TTC549 (cell line): ENCODE data around the gene THBS4.
"Not testable (repeated sequence)": the region's sequence is repeated elsewhere in the genome, so short reads cannot be mapped to it uniquely, and the experiment has no call there.

Experiments
- FAIRE-seq: peaks from 2 replicates; lab custom pipeline; 2012; peaks lifted over from hg19 to GRCh38; lab: Jason Lieb, UNC

The THBS4 gene

DNA sequence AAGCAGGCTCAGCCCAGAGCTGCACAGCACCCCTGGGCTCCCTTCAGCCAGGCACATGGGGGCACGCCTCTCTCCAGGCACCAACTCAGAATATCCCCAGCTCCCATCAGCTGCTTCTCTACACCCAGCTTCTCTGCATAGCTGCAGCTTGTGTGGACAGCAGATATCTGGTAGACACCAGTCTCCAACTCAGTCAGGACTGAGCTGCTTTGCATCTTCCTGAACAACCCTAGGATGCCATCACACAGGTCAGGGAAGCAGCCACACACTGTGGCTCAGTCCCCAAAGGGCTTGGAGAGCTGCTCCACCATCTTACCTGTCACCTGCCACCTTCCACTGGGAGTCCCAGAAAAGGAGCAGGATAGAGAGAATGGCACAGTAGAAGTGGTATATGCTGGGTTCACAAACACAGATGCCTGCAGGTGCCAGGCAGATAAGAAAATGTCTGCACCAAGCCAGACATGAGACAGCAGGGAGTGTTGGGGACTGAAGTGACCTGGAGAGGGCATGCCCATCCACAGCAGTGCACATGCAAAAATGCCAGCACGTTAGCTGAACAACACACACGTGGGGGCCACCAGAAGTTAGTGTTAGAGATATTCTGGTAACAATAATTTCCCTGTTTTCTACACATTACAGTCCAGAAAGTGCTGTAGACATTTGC, 42.0 kb downstream of the THBS4 start:
- no peak for FAIRE-seq

- FAIRE-seq, result no peak
Measured at GRCh38 chr5:80078921-80079320, 43.8 kb downstream of the THBS4 start.

DNA sequence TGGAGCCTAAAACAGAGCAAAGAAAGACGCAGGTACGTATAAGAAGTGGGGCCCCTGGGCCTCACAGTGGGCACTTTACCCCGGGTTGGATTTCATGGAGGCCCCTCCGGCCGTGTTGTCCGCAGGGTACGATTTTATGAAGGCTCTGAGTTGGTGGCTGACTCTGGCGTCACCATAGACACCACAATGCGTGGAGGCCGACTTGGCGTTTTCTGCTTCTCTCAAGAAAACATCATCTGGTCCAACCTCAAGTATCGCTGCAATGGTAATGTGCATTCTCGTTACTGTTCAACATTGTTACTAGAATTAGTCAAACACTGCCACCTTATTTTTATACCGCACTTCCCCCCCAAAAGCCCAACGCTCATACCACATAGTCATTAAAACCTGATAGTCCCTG, 47.1 kb downstream of the THBS4 start:
- no peak for FAIRE-seq

DNA sequence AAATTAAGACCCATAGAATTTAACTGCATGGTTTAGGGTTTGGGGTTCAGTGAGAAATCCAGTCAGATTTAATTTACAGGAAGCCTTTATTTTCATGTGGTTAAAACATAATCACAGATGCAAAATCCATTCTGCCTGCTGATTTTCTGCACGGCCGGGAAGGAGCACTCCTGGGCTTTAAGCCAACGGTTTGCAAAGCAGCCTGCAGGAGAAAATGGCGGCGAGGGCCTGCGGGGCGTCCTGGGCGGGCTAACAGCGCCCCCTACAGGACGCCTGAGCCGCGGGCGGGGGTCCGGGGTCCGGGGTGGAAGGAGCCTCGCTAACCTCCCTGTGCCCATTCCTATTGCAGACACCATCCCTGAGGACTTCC, 47.6 kb downstream of the THBS4 start:
- no peak for FAIRE-seq

GRCh38 chr5:80083101-80083890, 48.1 kb downstream of the THBS4 start:
- FAIRE-seq, result peak; percentile 91

DNA sequence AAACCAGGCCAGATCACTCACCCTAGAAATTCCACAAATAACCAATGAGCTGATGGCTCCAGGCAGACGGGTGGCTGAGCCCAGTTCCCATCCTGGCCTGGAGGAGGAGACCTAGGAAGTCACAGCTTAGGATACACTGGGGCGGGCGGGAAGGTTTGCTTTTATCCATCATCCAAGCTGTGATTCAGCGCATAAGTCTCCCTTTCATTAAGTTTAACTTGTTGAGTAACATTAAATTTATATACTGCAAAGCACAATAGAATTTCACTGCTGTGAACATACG, 55.7 kb downstream of the THBS4 start:
- no peak for FAIRE-seq

DNA sequence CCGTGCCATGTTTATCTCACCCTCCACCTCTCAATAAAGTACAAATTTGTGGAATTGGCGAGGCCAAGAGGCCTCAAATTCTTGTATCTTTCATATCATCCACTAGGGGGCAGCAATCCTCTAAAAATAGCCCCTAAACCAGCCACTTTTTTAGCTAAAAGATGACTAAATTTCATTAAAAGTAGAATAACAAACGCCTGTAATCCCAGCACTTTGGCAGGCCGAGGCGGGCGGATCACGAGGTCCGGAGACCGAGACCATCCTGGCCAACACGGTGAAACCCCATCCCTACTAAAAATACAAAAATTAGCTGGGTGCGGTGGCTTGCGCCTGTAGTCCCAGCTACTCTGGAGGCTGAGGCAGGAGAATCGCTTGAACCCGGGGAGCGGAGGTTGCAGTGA, 56.6 kb downstream of the THBS4 start:
- FAIRE-seq, result peak; percentile 55

DNA sequence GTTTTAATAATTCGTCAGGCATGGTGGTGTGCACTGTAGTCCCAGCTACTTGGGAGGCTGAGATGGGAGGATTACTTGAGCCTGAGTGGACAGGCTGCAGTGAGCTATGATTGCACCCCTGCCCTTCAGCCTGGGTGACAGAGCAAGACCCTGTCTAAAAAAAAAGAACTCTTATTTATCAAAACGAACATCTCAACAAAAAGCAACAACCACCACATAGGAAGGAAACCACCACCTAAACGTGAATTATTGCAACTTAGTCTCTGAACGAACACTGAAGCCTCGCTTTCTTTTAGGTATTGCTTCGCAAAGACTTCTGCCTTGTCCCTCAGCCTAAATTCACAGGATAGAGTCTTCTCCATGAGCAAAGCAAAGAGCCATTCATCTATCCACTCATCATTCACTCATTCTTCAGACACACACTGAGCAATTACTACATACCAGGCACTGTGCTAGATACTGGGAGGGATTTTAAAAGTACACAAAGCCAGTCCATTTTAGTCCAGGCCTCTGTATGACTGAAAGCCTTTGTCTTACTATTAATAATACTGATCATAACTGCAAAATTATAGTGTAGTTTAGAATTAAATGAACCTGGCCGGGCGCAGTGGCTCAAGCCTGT, 57.4 kb downstream of the THBS4 start:
- no peak for FAIRE-seq

GRCh38 chr5:80093796-80094195, 58.6 kb downstream of the THBS4 start:
- no peak for FAIRE-seq

GRCh38 chr5:80094236-80094738, 59.1 kb downstream of the THBS4 start:
- FAIRE-seq, result no peak

- FAIRE-seq, result no peak
Measured at GRCh38 chr5:80097451-80097850, 62.3 kb downstream of the THBS4 start.

DNA sequence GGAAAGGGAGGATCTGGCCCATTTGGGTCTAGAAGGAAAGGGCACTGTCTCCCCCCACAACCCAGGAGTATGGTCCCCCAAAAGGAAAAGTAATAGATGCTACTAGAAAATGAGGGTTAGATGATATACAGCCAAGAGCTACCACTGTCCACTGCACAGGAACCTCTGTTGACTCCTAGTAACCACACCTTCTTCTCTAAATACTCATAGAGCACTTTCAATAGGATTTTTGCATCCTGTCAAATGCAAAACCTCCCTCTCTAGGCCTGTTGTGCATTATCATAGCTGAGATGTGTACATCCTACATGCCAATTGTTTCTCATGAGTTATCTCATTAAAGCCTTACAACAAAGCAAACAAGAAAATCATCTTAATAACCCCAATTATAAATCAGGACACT, 66.8 kb downstream of the THBS4 start:
- FAIRE-seq, result no peak

DNA sequence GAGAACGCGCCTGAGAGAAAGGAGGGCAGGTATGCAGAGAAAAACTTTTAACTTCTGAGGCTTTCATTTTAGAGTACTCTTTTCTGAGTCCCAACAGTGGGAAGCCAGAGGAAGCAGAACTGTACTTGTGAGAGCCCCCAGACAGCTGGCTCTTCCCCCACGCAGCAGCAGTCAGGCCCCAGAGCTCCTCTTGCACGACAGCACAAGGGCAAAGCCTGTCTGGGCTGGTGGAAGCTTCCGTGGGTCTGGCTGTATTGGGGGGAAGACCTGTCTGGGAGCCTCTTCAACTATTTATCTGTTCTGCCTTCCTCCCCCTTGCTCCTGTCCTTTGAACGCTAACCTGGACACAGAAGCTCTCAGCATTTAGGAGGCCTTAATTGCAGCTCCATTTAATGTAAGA, 68.2 kb downstream of the THBS4 start:
- no peak for FAIRE-seq

GRCh38 chr5:80105698-80106439, 70.7 kb downstream of the THBS4 start:
- FAIRE-seq, result no peak

- no peak for FAIRE-seq
Measured at GRCh38 chr5:80106916-80107315, 71.8 kb downstream of the THBS4 start.

DNA sequence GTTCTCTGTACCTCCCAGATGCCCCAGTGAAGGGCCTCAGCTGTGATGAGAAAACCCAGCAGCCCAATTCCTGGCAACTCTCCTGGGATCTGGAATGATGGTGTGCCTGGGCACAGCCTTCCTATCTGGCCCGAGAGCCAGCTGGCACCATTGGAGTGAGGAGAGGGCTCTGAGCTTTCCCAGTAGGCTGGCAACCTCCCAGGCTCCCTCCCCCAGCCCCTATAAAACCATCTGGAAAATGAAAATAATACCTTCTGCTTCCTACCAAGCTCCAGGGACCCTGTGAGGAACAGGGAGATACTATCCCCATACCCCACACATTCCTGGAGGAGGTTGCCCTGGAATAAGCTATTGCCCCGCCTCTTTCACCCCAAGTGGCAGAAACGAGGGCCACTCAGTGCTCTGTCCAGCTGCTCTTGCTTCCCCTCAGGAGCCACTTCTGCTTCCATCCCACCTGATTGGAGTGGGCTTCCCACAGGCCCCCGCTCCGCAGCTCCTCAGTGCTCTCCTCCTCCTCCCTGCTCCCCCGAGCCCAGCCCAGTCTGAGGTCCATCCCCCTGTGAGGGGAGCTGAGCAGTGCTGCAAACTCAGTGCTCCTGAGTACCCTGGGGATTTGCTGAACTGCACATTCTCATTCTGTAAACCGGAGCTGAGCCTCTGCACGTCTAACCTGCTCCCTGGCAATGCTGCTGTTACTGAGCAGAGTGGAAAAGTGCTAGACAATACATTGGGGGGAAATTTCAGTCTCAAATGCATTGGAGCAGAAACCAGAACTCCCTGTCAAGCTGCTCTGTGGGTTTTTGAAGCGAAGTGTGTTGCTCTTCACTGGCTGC, 74.7 kb downstream of the THBS4 start:
- no peak for FAIRE-seq

- FAIRE-seq, result not testable (repeated sequence)
Measured at GRCh38 chr5:80111376-80111990, 76.3 kb downstream of the THBS4 start.

- no peak for FAIRE-seq
Measured at GRCh38 chr5:80114860-80115259, 79.7 kb downstream of the THBS4 start.

DNA sequence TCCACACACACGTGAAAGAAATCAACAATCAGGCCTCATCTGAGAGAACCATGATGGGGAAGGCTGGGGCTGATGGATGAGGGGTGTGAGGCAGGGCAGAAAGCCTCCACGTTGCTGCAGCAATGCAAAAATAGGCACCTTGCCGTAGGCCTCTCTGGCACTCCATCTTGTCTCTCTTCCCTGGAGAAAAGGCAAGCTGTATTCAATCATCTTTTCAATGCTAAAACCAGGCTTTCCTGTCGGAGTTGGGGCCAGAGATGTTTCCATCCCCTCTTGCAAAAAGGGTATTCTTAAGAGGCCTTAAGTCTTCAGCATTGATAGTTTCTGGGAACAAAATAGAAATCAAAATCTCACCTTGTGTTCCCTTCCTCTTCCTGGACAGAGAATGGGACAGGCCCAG, 80.9 kb downstream of the THBS4 start:
- no peak for FAIRE-seq

GRCh38 chr5:80116465-80116864, 81.3 kb downstream of the THBS4 start:
- no peak for FAIRE-seq

DNA sequence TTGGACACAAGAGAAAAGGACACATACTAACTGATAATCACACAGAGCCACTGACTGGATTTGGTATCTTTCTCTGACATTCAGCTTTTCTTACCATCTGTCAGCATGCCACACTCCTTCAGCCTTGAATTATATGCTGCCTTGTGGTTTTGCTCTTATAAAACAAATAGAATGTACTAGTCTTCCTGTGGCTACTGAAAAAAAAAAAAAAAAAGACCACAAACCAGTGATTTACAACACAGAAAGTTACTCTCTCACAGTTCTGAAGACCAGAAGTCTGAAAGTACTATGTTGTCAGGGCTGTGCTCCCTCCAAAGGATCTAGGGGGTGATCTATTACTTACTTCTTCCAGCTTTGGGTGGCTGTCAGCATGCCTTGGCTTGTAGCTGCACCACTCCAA, 82.3 kb downstream of the THBS4 start:
- no peak for FAIRE-seq

DNA sequence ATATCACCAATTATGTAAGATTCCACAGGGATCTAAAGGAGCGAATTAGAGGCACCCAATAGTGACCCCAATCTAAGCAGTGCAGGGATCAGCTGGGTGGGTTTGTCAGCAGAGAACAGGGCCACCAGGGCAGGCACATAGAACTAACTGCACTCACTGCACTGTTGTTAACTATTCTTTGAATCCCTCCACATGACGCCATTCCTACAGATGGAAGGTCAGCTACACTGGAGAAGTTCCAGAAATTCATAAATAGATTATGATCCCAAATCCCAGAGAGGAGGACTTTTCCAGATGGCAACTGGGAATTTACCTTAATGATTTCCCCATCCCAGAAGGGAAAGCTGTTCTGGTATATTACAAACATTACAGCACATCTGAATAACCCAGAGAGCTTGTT, 84.2 kb downstream of the THBS4 start:
- FAIRE-seq, result no peak
